Endothelial cell of umbilical vein (primary cell): ENCODE data around the gene ADCYAP1R1. TPM values are rescaled to one million over a fixed set of nuclear protein-coding genes. Genes with fewer than 3 reads are reported as not detected.

Experiments used
- BruUV-seq: library from RNA; stranded (reverse); fragments of 400-500 nt; replicated peaks from 2 replicates; lab custom pipeline; 2021; lab: Mats Ljungman, UMichigan
- CTCF ChIA-PET: fragments of 300-600, 350-600 bp; sonication (Branson Sonifier 250); formaldehyde crosslinking; loops from one replicate; lab custom pipeline; 2021; ENCODE audit warnings: antibody characterized with exemption, inconsistent platforms; lab: Charles Lee
- POLR2A ChIA-PET: fragments of 300-600, 350-600 bp; sonication (Branson Sonifier 250); formaldehyde crosslinking; loops from one replicate; lab custom pipeline; 2021; ENCODE audit warnings: antibody characterized with exemption, inconsistent platforms; lab: Charles Lee
- DNase-seq: peaks from one replicate; pipeline ENCODE4 v3.0.0-alpha.2; 2011; ENCODE audit warnings: low read depth, low spot score
- FAIRE-seq: peaks from 2 replicates; lab custom pipeline; 2011; peaks lifted over from hg19 to GRCh38; lab: Jason Lieb, UNC
- H2AFZ ChIP-seq: 2 replicates; pipeline ENCODE4 v1.6.0; 2012; ENCODE audit warnings: low read depth, low read length, control low read depth, inconsistent platforms
- H3K27ac ChIP-seq: 2 replicates; pipeline ENCODE4 v1.5.1; 2011; ENCODE audit warnings: low read depth, mild to moderate bottlenecking, control low read depth, low read length, moderate library complexity; ENCODE audit not compliant: insufficient read depth
- H3K27me3 ChIP-seq, 2 experiments: 2 replicates each; pipeline versions ENCODE4 v1.6.0 to v1.6.1; 2011; ENCODE audit warnings: low read length in 2 of 2, mixed read lengths in 1 of 2; ENCODE audit not compliant: control insufficient read depth in 2 of 2, insufficient read depth in 2 of 2
- H3K36me3 ChIP-seq, 2 experiments: 2 replicates in 1 of 2; 3 replicates in 1 of 2; pipeline ENCODE4 v1.5.1; 2011; ENCODE audit warnings: low read length in 2 of 2, mild to moderate bottlenecking in 1 of 2, moderate library complexity in 1 of 2; ENCODE audit not compliant: control insufficient read depth in 2 of 2, insufficient read depth in 2 of 2; ENCODE audit errors: extremely low read depth in 1 of 2
- H3K4me1 ChIP-seq: 3 replicates; pipeline ENCODE4 v1.5.1; 2011; ENCODE audit warnings: mild to moderate bottlenecking, low read length; ENCODE audit not compliant: control insufficient read depth, insufficient read depth; ENCODE audit errors: extremely low read depth
- H3K4me2 ChIP-seq: 2 replicates; pipeline ENCODE4 v1.6.1; 2011; ENCODE audit warnings: low read length, control low read depth, mixed read lengths; ENCODE audit not compliant: insufficient read depth
- H3K4me3 ChIP-seq, 3 experiments: fragments of 200-600 bp in 1 of 3; sonication (generic), shearing (Covaris generic) in 1 of 3; replicated peaks in 1 of 3; 2 replicates each; pipeline ENCODE4 v1.5.1; 2011 to 2016; ENCODE audit warnings: control low read depth in 3 of 3, low read length in 3 of 3, mild to moderate bottlenecking in 2 of 3, inconsistent platforms in 1 of 3, low read depth in 1 of 3, moderate library complexity in 1 of 3; ENCODE audit not compliant: insufficient read depth in 1 of 3
- H3K79me2 ChIP-seq: 2 replicates; pipeline ENCODE4 v1.6.0; 2012; ENCODE audit warnings: low read length, inconsistent platforms; ENCODE audit not compliant: control insufficient read depth, insufficient read depth
- H3K9ac ChIP-seq: replicated peaks from 2 replicates; pipeline ENCODE3; 2011; ENCODE audit warnings: low read length, control low read depth; ENCODE audit not compliant: insufficient read depth; ENCODE audit errors: extremely low read depth
- H3K9me1 ChIP-seq: replicated peaks from 3 replicates; pipeline ENCODE4 v1.6.0; 2011; ENCODE audit warnings: mild to moderate bottlenecking, low read length; ENCODE audit not compliant: control insufficient read depth, insufficient read depth; ENCODE audit errors: extremely low read depth
- H3K9me3 ChIP-seq: replicated peaks from 2 replicates; pipeline ENCODE4 v1.5.1; 2012; ENCODE audit warnings: low read length, inconsistent platforms; ENCODE audit not compliant: control insufficient read depth, insufficient read depth
- H4K20me1 ChIP-seq: replicated peaks from 2 replicates; pipeline ENCODE3; 2011; ENCODE audit warnings: mild to moderate bottlenecking, low read length; ENCODE audit not compliant: control insufficient read depth, insufficient read depth; ENCODE audit errors: extremely low read depth
- CTCF ChIP-seq, 2 donors: IDR thresholded peaks; 1 replicate in 1 of 2; 2 replicates in 1 of 2; pipeline ENCODE4 v1.5.1; 2011; ENCODE audit warnings: low read length in 2 of 2, mild to moderate bottlenecking in 2 of 2, moderate library complexity in 2 of 2, control low read depth in 1 of 2, inconsistent platforms in 1 of 2, low read depth in 1 of 2; ENCODE audit not compliant: insufficient read depth in 1 of 2; ENCODE audit errors: extremely low read depth in 1 of 2
- EZH2 ChIP-seq: IDR thresholded peaks from 2 replicates; pipeline ENCODE4 v1.6.1; 2012; ENCODE audit warnings: borderline replicate concordance, low read depth, mild to moderate bottlenecking, moderate library complexity, low read length, inconsistent platforms; ENCODE audit not compliant: severe bottlenecking
- FOS ChIP-seq: IDR thresholded peaks from 2 replicates; pipeline ENCODE4 v1.6.1; 2011; ENCODE audit warnings: mild to moderate bottlenecking, low read length, moderate library complexity, borderline replicate concordance; ENCODE audit not compliant: insufficient read depth
- GATA2 ChIP-seq: IDR thresholded peaks from 2 replicates; pipeline ENCODE4 v1.7.0; 2011; ENCODE audit warnings: low read depth, mild to moderate bottlenecking, moderate library complexity, mixed read lengths, low read length; ENCODE audit not compliant: insufficient read length, insufficient read depth
- JUN ChIP-seq: IDR thresholded peaks from 2 replicates; pipeline ENCODE4 v1.6.1; 2011; ENCODE audit warnings: borderline replicate concordance, low read depth; ENCODE audit not compliant: insufficient read length, insufficient read depth
- MAX ChIP-seq: IDR thresholded peaks from 2 replicates; pipeline ENCODE4 v1.6.1; 2011; ENCODE audit not compliant: insufficient read depth, insufficient read length
- MYC ChIP-seq: IDR thresholded peaks from one replicate; pipeline ENCODE4 v1.6.1; 2011; ENCODE audit warnings: mild to moderate bottlenecking, low read depth, low read length
- POLR2A ChIP-seq: IDR thresholded peaks from 2 replicates; pipeline ENCODE4 v1.6.1; 2012; ENCODE audit warnings: low read depth, mild to moderate bottlenecking, control low read depth, low read length
- POLR2AphosphoS5 ChIP-seq: IDR thresholded peaks from 2 replicates; pipeline ENCODE4 v1.6.1; 2012; ENCODE audit warnings: low read depth, mild to moderate bottlenecking, control low read depth, low read length, moderate library complexity; ENCODE audit not compliant: insufficient read depth
- dilution Hi-C: fragments of 300-500 bp; cut with MboI; formaldehyde crosslinking; loops from one replicate; pipeline ENCODE4 v1.15.0; 2019; ENCODE audit warnings: low sequenced_read_pairs; ENCODE audit not compliant: extremely low pct_ligation_motif_present
- intact Hi-C: fragments of 100-400 bp; cut with micrococcal nuclease; formaldehyde crosslinking; loops from one replicate; pipeline ENCODE4 v1.10.0; 2022
- polyA plus RNA-seq, 4 experiments: library from polyadenylated mRNA; depleted of rRNA in 3 of 4; stranded (reverse) in 3 of 4; unstranded in 1 of 4; fragments of >200 nt; gene quantifications; 2 replicates each; pipeline versions ENCODE4 v1.2.1 to v1.2.3, GENCODE V29; 2011 to 2012; ENCODE audit warnings: missing spikeins in 1 of 4
- total RNA-seq: library from RNA; stranded (reverse); gene quantifications from 2 replicates; pipeline ENCODE4 v1.2.3, GENCODE V29; 2021

Gene ADCYAP1R1
- total and polyA plus RNA-seq, 2 donors (not counting 3 experiments of a cell fraction or from before 2014, with no cell fraction given) = 0.04 TPM; not detected in 1

- no TSS peak for BruUV-seq
- Histone ChIP-seq H3K4me3 (no peak overlapping the region), H4K20me1 (no peaks in the 10 kb centered on the region), H3K27me3 (no peaks in the 10 kb centered on the region), H3K79me2 (no peaks in the 10 kb centered on the region), H3K36me3 (no peaks in the 10 kb centered on the region), H3K9ac (no peak overlapping the region), H3K4me2 (no peak overlapping the region), H3K4me1 (no peaks in the 10 kb centered on the region), H3K9me1 (no peaks in the 10 kb centered on the region), H3K27ac (no peak overlapping the region), H2AFZ (no peak overlapping the region), H3K9me3 (no peaks in the 10 kb centered on the region)
- FAIRE-seq (no peak), DNase-seq (no peak)
- intact Hi-C loops (no loop called here), dilution Hi-C loops (no loop called here)
- no peak for TF ChIP-seq EZH2
- no peak for TF ChIP-seq POLR2AphosphoS5
- TF ChIP-seq GATA2 = no peak
- no peak for TF ChIP-seq JUN
- TF ChIP-seq POLR2A = no peak
- no peak for TF ChIP-seq CTCF (IDR thresholded peaks at IDR 0.05; ENCODE audit: extremely low read depth in 1 of 2, insufficient read depth in 1 of 2, low read depth in 1 of 2, low read length in 2 of 2)
- TF ChIP-seq MYC = no peak
- no peak for TF ChIP-seq FOS
- TF ChIP-seq MAX = no peak
- CTCF ChIA-PET = interaction anchor here (1.2 kb wide), 1 partner anchor 16 kb away, joined by 3 read pairs; no protein-coding TSS in a partner anchor
- POLR2A ChIA-PET = no interaction called here
Observed at GRCh38 chr7:31146538-31146937, 94.4 kb downstream of the ADCYAP1R1 start.
